HuH-7.5 (cell line): ENCODE data around the gene KIZ.

ENCODE experiments used
- DNase-seq: peaks from one replicate; pipeline ENCODE4 v3.0.0; 2011; ENCODE audit warnings: low spot score

KIZ gene, protein sequence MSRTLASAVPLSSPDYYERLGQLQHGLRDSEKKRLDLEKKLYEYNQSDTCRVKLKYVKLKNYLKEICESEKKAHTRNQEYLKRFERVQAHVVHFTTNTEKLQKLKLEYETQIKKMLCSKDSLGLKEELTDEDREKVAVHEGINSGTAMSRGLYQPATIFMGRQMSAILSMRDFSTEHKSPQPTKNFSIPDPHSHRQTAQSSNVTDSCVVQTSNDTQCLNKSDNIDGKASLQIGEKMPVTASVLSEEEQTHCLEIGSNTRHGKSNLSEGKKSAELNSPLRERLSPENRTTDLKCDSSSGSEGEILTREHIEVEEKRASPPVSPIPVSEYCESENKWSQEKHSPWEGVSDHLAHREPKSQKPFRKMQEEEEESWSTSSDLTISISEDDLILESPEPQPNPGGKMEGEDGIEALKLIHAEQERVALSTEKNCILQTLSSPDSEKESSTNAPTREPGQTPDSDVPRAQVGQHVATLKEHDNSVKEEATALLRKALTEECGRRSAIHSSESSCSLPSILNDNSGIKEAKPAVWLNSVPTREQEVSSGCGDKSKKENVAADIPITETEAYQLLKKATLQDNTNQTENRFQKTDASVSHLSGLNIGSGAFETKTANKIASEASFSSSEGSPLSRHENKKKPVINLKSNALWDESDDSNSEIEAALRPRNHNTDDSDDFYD

DNA sequence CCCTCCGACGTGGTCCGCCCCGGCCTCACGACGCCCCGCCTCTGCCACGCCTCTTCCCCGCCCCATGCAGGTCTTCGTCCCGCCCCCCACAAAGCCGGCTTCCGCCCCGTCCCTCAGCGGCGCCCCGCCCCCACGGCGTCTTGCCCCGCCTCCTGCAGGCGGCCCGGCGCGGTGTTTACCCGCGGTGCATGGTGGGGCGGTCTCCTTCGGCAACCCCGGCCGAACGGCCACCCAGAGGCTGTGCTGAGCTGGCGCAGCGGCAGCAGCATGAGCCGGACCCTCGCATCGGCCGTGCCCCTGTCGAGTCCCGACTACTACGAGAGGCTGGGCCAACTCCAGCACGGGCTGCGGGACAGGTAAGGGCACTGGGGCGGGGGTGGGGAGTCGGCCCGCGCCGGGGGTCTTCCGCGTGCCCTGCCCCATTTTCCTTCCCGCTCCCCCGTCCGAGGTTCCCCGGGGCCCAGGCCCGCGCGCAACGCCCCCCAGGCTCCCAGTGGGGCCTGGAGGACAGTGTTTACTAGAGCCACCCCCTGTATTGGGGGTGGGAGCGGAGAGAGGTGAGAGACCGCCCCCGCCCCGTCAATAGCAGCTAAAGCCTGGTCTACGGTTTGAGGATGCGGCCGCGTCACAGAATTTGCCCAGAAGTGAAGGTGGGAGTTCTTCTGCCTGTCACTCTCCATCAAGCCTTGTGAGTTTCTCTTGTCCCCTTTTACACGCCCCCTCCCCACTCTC is at the start of gene KIZ:
KIZ (plus strand) TSS at position 234 of the 732 bp plus-strand sequence; CDS start at position 268, 34 bp downstream.
- DNase-seq = peak; percentile 90

DNA sequence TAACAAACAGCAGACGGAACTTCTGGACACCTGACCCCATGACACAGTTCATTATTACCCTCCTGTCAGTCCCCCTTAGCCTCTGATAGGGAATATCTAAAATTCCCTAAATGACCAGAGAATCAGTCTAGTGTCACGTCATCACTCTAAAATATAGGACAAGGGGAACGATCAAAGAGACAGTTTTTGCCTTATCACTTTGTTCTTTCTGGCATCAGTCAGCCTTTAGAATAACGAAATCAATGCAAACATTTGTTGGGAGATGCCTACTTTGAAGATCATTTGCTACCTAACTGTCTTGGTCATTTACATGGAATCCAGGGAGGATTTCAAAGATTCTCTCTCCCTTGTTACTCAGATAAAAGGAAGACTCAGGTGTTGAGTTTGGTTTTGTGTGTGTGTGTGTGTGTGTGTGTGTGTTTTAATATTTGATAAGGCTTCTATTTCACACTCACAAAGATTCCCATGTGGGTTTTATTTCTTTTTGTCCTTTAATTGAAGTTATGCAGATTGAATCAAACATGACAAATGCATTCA is 48.0 kb upstream of the KIZ start:
- no peak for DNase-seq

DNA sequence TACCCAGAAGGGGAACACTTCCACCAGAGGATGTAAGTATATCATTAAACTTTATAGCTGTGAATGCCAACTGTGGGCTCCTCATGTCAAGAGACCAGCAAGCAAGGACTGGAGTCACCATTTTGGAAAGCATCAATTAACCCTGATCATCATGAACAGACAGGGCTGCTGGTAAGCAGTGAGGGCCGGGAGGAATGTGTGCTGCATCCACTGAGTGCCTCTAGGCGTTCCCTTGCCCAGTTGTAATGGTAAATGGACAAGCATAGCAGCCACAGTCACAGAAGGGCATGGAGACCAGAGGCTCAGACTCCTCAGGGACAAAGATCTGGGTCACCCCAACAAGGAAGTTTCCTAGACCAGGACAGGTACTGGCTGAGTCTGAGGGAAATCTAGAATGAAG is 43.3 kb upstream of the KIZ start:
- no peak for DNase-seq

DNA sequence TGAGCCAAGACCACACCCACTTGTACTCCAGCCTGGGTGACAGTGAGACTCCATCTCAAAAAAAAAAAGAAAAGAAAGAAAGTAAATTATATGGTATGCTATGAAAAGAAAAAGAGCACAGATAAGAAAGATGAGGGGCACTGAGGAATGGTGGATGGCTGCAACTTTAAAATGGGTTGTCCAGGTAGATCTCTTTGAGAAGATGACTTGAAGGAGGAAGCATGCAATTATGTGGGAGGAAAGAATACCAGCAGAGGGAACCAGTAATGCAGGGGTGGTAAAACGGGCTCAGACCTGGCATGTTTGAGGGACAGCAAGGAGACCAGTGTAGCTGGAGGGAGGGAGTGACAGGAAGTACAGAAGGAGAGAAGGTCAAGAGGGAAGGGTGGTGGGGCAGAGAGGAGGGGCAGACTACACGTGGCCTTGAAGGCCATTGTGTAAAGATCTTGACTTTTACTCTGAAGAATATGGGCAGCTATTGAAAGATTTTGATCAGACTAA is 42.0 kb upstream of the KIZ start:
- no peak for DNase-seq

DNA sequence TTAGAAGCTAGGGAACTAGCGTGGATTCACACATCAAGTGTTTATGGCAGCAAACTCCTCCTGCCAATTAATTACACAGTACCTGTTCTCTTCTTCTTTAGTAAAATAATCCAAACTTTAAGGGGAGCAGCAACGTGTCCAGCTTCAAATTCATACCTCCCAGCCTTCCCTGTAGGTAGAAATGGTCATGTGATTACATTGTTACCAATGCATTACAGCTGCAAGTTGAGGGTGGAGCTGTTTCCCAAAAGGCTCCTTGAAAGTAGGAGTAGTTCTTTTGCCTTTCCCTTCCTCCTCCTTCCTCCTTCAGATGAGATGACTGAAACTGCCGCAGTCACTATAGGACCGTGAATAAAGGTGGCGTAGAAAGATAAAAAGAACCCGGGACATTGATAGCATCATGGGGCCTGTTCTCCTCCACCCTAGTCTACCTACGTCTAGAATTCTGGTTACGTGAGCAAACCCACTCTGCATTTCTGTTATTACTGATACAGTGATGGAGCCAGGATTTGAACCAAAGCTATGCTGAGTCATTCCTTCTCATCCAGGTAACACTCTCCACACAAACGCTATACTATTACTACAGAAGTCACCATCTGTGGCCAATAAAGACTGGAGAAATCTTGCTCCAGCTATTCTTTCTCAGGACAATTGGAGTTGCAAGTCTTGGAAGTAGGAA is 37.9 kb upstream of the KIZ start:
- DNase-seq = no peak

DNA sequence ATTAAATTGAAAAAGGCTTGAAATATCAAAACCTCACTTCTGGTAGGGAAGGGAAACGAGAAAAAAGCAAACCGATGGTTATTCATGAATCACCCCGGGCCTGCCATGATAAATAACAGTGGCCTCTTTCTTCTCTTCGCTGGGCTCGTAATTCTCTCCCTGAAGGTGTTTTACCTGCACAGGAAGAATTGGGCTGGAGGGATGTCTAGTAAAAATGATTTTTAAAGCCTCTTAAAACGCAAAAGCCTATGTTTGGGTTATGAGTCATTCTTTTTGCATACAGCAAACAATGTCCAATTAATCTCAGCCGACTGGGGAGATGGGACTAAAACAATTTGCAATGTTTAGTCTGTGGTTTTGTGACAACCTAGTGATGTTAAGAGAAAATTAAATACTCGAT is 36.5 kb upstream of the KIZ start:
- no peak for DNase-seq

DNA sequence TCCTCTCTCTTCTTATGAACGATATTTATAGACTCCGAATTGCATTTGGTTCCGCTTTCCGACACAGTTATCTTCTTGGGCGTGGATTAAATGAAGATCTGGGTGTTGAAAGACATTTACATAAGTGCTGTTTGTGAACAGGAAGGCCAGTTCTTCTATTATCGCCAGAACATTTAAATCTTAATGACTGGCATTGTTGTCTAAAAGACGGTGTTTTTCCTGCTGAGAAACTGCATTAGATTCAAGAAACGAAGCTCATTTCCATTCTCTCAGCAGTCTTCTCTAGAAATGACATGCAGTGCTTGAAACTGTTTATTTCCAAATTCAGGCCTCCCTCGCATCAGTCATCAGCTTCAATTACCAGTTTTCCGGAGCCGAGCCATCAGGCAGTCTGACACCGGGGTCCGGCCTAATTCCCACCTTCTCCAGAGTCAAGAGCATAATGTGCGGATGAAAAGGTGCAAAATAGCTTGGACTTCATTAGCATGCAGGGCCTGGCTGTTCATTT is 35.7 kb upstream of the KIZ start:
- no peak for DNase-seq

DNA sequence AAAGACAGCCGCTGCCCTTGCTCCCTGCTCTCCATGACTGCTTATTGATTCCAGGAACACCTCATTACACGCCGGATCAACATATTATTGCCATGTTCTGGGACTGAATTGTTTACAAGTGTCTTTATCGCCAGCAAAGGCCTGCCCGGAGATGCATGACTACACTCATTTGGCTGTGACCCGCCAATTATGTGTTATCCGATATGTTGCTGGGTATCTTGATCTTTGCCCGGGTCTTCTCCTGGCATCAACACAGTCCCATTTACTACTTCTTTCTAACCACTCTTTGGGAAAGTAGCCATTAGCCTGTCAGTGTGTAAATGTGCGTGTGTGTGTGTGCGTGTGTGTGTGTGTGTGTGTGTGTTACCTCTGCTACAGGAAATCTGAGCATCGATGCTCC is 35.2 kb upstream of the KIZ start:
- no peak for DNase-seq

DNA sequence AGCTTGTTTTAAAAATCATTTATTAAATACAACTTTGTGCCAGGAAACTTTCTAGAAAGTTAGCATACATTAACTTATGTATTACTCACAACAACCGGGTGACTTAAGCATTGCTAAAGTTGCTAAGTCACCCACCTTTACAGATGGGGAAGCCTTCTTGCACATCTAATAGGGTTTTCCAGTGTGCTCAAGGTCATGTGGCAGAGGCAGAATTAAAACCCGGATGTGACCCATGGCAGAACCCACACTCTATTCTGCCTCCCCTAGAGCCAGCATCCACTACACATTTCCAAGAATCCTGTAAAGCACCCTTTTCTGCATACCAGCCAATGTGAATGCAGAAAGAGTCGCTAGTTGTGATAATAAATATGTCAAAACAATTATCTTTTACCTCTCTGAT is 33.1 kb upstream of the KIZ start:
- no peak for DNase-seq

DNA sequence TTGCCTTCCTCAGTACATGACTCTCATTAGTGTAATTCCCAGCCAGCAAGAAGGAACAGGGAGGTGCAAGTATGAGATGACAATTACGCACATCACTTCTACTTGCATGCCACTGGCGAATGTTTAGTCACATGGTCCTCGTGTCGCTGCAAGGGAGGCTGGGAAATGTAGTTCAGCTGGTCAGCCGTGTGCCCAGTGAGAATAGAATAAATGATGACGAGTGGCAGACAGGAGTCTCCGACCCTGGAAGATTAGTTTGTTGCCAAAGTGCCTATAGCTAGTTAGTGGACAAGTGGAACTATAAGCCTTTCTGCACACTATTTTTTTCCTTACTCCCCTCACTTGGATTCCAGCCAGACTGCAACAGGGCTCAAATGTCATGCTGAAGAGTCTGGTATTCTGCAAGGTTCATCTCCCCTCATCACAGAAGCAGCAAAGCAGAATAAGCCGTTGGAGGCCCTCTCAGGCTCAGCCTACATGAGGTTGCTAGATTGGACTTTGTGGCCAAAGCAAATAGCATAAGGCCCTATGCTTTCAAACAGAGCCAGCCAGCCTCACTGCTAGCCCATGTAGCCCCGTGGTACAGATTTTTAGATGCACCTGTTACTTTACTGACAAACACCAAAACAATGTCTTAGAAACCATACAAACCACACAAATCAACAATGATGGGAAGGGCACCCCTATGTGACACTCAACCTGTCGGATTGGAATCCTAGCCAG is 29.4 kb upstream of the KIZ start:
- DNase-seq = no peak

DNA sequence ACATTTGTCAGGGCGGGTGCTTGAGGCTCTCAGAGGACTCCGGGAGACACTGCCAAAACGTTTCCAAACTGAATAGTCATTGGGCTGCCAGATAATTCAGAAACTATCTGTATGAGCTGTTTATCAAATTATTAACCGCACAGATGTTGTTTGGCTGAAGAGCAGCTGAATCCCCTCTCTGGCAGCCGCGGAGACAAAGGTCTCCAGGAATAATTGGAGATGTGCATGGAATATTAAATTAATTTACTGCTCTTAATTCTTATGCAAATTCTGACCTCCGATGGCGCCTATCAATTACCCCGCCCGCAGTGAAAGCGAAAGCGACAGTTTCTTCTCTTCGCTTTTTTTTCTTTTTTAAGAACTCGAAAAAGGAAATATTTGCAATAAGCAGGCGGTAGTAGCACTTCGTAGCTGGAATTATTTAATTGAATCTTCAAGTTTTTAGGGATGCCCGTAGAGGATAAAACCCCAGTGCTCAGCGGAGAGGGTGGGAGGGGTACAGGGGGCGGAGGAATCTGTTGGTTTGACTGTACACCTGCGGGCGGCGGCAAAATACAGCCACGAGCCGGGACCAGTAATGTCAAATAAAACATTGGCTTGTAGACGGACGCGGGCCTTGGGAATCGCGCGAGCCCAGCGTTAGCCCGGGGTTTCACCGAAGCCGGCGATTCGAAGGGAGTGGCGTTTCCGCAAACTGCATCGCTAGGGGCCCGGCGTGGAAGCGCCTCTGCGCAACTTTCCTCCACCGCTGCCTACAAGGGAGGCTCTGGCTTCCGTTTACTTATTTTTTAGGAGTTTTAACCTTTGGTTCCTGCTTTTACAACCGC is 25.9 kb upstream of the KIZ start:
- no peak for DNase-seq

DNA sequence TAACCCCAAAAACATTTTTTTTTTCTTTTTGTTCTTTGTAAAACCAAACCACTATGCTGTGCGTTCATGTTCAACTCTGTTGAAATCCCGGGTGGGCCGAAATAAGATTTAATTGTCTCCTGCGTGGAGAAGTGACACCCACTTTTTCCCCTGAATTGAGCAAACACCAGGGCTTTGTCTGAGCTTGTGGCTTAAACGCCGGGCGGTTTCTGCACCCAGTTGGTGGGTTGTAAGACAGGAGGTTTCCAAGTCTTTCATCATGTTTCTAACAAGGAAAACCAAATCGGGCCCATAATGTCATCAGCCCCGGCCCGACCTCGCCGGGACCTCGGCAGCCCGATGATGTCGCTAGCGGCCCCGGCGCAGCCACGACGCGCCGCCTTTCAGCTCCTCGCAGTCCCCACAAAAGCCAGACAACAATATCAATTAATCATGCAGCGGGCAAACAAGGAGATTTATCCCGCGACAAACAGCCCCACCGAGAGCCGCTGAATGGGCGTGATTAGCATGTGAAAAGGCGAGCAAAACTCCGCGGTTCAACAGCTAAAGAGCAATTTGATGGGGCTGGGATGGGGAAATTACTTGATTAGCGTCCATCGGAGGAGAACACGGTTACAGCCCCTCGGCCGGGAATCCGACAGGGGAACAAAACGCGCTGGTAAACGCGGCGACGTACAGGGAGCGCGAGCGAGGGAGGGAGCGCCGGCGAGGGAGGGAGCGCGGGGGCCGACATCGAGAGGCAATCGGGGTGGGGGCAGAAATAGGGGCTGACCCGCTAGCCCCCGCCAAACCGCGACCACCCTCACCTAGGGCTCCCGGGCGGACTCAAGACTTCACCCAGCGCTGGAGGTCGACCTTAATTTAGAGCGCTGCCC is 25.1 kb upstream of the KIZ start:
- DNase-seq = no peak

DNA sequence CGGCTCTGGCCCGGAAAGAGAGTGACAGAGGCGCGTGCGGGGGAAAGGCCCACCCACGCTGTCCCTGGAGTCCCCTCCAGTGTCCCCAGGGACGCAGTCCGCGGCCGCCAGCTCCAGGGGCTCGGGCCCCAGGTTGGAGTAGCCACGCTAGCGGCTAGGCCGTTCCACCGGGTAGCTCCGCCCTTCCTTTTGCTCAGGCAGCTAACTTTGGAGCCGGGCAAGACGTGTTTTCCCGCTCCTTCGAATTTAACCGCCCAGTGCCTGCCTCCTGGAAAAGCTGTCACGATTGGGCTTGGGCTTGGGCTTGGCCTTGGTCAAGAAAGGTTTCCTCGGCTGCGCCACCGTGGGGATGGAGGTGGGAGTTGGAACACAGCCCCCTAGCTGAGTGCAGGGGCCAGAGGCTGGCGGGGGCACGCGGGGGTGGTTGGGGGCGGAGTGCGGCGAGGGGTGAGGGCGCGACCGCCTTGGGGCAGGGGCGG is 24.4 kb upstream of the KIZ start:
- DNase-seq = no peak

DNA sequence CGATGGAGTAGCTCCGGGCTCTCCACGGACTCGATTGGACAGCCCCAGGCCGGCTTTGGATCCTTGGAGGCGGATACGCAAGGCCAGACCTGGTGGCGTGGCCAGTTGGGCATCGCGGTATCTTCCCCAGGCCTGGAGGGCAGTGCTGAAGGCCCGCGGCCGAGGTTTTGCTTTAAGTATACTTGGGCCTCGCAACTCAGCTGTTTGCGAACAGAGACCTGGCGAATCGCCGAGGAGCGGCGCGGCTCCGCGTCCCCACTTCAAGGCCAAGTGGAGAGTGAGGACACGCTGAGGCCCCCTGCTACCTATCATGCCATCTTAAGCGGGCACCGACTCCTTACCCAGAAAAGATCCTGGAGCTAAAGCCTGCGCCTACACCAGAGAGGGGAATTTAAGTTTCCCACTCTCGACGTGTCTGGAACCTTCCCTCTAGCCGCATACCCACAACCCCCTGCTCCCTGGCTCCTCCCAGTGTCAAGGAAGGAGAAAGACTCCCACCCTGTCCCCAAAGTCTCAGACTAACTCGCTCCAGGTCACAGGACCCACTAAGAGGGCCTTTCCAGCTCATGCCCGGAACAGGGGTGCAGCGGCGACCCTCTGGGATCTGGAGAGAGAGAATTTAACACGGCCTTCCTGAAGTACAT is 23.8 kb upstream of the KIZ start:
- no peak for DNase-seq

DNA sequence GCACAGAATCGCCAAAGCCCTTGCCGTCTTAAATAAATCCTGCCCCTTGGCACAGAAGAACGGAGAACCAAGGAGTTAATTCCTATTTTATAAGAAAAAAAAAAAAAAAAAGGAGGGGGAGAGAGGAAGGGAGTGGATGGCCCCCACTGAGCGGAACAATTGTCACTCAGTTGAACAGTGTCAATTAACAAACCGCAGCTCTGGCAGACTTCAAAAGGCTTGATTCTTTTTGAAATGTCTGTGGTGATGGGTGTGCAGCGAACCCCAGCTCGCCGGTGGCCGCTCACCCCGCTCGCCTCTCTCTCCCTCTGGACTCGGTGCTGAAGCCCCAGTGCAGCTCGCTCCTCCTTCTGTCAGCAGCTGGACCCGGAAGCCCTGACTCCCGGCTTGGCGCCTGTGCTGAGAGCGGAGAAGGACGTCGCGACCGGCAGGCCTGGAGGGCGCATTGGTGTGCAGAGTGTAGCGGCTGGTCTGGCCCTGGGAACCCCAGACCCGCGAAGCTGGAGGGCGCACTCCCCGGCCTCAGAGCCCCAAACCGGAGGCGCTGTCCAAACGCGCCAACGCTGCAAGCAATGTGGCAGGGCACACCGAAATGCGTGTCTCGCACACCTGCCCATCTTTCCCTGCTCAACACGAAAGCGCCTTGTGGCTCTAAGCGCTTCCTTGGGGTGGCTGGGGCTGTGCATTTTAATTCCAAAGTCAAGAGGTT is 23.1 kb upstream of the KIZ start:
- no peak for DNase-seq

DNA sequence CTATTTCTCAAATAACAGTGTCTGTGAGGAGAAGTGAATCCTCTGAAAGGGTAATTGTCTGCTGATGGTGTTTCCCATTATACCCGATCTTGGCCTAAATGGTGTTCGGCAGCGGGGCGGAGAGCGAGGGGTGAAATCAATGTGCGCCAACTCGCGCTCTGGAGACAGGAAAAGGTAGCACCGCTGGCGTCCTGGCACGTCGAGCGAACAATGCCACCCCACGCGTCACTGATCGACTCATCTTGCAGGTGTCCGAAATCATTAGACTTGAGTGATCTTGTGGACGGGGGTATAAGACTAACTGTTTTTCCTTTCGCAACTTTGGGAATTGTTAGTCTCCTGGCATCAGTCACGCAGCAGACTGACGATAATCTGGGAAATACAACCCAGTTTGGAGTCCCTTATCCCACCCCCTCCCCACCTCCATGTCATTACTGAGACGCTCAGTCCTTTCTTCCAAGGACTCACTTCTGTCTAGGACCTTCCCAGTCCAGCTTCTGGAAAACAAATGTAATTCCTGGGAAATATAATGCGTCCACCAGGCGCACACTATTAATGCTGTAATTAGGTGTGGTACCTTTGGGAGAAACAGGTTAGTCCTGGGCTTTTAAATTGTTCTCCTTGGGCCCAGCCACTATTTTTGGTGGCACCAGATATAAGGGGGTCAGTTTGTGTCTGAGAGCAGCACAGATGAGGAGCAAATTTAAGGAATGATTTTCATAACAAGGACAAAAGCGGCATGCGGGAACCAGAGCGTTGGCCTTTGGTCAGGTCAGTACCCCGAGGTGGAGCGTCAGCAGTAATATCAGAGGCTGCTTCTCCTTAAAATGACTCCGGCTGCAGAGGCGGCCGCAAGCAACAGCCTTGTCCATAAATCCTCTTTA is 22.1 kb upstream of the KIZ start:
- DNase-seq = no peak

DNA sequence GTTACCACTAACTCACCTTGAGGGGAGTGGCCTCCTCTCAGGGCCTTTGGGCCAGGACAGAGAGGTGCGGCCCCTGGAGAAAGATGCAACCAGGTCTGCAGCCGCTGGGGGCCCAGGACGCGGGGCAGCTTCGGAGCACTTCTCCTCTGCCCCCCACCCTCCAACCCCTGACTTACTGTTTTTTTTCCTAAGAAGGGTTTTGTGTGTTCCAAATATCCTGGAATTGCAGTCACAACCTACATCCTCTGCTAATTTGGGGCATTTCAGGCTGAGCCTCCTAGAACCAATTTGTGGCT is 21.5 kb upstream of the KIZ start:
- no peak for DNase-seq
